VCaP (cell line): ENCODE data around the gene NUP214.

Experiments used
- H3K27ac ChIP-seq: fragments of 450-650 bp; 2 replicates; pipeline ENCODE4 v1.5.1; 2017
- CTCF ChIP-seq: fragments of 450-650 bp; conservative IDR thresholded peaks from 2 replicates; pipeline ENCODE4 v1.5.1; 2017; ENCODE audit warnings: mild to moderate bottlenecking, moderate library complexity

Gene NUP214

DNA sequence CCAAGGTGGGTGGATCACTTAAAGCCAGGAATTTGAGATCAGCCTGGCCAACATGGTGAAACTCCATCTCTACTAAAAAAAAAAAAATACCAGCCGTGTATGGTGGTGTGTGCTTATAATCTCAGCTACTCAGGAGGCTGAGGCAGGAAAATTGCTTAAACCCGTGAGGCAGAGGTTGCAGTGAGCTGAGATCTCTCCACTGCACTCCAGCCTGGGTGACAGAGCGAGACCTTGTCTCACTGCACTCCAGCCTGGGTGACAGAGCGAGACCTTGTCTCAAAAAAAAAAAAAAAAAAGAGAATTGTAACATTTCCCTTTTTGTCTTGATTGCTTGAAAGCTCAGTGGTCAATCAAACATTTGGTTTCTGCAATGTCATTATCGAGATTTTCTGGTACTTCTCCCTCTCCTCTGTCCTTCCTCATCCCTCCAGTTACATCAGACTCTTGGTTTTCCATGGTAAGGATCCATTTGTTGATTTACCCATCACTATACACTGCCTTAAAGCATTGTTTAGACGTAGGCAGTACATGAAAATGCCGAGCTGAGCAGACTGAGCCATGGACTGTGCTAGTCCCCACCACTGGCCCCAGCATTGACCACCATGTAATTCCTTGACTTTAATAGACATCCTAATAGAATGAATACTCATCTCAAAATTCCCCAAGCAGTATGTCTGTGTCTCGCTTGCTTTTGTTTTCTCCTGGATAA lies 40.6 kb upstream of the NUP214 start:
- no peak overlapping the region for H3K27ac ChIP-seq
- TF ChIP-seq CTCF: no peak

DNA sequence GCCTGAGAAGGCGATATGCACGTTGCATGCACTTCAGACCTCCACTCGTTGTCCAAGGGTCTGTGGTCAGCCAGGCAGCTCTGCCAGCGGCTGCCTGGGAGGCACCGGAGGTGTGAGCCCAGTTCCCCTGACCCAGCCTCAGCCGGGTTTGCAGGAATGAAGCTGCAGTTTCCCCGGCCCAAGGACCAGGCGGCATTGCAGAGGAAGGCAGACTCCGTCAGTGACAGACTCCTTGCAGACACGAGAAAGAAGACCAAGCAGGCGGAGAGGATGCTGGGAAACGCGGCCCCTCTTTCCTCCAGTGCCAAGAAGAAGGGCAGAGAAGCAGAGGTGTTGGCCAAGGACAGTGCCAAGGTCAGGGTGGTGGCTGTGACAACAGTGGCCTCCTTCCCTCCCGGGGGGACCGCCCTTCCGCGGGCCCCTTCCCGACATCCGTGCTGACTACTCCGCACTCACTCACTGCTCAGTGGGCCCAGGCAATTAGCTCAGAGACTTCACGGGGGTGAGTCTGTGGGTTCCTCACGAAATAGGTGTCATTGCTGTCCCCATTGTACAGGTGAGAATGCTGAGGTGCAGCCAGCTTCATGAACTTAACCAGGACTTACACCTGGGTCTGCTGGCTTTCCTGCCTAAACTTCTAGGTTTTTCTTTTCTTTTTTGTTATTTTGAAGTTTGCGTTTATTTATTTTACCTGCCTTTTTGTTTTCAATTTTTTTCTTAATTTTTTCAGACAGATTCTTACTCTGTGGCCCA lies 39.8 kb upstream of the NUP214 start:
- no peak overlapping the region for H3K27ac ChIP-seq
- no peak for TF ChIP-seq CTCF

DNA sequence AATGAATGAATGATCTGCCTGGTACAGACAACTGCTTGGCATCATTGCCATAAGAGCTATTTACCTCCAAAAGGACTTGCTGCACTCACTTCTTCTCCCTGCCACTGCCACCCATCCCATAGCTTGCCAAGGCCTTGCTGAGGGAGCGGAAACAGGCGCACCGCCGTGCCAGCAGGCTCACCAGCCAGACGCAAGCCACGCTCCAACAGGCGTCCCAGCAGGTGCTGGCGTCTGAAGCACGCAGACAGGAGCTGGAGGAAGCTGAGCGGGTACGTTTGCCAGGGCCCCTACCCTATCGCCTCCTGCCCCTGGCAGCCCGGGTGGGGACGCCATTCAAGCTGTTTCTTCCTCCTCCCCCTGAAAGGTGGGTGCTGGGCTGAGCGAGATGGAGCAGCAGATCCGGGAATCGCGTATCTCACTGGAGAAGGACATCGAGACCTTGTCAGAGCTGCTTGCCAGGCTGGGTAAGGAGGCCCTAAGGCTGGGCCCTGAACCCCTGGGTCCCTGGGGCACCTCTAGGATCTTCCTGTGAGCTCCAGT lies 38.0 kb upstream of the NUP214 start:
- no peak for TF ChIP-seq CTCF
- no peak overlapping the region for H3K27ac ChIP-seq

DNA sequence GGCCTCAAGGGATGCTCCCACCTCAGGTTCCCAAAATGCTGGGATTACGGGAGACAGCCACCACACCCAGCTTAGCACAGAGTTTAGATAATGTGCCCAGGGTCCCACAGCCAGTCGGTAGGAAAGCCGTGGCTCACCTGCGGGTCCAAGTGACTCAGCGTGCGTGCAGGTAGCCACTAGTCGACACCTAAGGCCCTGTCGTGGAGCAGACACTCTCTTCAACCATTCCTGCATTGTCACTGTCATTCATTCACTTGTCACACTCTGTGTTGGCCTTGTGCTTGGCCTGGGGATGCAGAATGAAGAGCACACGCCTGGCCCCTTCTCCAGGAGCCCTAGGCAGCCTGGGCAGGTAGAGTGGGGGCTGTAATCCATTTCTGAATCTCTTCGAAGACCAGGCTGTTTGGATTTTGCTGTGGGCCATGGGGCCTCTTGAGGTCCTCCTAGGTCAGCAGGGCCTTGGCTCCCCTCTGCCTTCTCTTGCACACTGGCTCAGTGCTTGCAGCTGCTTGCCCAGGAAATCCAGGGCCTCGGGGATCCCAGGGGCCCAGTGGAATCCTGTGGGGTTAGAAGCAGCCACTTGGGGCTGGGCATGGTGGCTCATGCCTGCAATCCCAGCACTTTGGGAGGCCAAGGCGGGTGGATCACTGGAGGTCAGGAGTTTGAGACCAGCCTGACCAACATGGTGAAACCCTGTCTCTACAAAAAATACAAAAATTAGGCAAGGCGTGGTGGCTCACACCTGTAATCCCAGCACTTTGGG lies 35.2 kb upstream of the NUP214 start:
- no peak for TF ChIP-seq CTCF
- H3K27ac ChIP-seq: no peak overlapping the region

GRCh38 chr9:131091352-131091992 lies 33.9 kb upstream of the NUP214 start:
- no peak for TF ChIP-seq CTCF
- H3K27ac ChIP-seq: no peak overlapping the region

GRCh38 chr9:131092030-131092429 lies 33.4 kb upstream of the NUP214 start:
- H3K27ac ChIP-seq: no peak overlapping the region; the same call in 1 of the 2 replicates
- no peak for TF ChIP-seq CTCF
